ENCODE data around the gene MOCS1. TPM values are rescaled to one million over a fixed set of nuclear protein-coding genes. Genes with fewer than 3 reads are reported as not detected.

The MOCS1 gene
- total and polyA plus RNA-seq, 3 donors from 2014 or later: 11.8 to 17.9 (median 16.8) TPM

DNA sequence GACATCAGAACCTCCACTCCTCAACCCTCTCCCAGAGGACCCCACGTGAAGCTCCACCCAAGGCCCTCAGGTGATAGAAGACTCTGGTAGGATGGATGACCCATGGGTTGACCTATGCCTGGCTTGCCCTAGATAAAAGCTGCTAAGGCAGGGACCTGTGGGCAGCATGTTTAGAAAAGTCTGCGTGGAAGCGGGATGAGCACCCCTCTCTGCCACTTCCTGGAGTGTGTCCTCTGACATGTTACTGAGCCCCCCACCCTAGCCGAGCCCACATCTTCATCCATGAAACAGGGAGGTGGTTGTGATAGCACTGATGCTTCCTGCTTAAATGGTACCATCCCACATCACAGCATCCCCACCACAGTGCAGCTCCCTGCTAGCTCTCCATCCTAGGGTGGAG, 21.8 kb downstream of the MOCS1 start:
- intact Hi-C loops (cut with DNase I; ENCODE audit: low total_unique reads): no loop called here
- H3K27me3 ChIP-seq: no peaks in the 10 kb centered on the region
- no peaks in the 10 kb centered on the region for H3K9me3 ChIP-seq
- no peaks in the 10 kb centered on the region for H3K4me1 ChIP-seq
- H3K36me3 ChIP-seq (ENCODE audit: low read depth, missing control alignments): no peaks in the 10 kb centered on the region
- TF ChIP-seq, protein P1, sequence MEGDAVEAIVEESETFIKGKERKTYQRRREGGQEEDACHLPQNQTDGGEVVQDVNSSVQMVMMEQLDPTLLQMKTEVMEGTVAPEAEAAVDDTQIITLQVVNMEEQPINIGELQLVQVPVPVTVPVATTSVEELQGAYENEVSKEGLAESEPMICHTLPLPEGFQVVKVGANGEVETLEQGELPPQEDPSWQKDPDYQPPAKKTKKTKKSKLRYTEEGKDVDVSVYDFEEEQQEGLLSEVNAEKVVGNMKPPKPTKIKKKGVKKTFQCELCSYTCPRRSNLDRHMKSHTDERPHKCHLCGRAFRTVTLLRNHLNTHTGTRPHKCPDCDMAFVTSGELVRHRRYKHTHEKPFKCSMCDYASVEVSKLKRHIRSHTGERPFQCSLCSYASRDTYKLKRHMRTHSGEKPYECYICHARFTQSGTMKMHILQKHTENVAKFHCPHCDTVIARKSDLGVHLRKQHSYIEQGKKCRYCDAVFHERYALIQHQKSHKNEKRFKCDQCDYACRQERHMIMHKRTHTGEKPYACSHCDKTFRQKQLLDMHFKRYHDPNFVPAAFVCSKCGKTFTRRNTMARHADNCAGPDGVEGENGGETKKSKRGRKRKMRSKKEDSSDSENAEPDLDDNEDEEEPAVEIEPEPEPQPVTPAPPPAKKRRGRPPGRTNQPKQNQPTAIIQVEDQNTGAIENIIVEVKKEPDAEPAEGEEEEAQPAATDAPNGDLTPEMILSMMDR (IDR thresholded peaks at IDR 0.05): no peak
- TF ChIP-seq POLR2A (IDR thresholded peaks at IDR 0.05): no peak
- WGBS, 2 donors: 95 to 100% methylated on average over 4 of the region's 4 CpGs
- no peak overlapping the region for H3K4me3 ChIP-seq
- H3K27ac ChIP-seq: no peak overlapping the region
- DNase-seq: no peak

DNA sequence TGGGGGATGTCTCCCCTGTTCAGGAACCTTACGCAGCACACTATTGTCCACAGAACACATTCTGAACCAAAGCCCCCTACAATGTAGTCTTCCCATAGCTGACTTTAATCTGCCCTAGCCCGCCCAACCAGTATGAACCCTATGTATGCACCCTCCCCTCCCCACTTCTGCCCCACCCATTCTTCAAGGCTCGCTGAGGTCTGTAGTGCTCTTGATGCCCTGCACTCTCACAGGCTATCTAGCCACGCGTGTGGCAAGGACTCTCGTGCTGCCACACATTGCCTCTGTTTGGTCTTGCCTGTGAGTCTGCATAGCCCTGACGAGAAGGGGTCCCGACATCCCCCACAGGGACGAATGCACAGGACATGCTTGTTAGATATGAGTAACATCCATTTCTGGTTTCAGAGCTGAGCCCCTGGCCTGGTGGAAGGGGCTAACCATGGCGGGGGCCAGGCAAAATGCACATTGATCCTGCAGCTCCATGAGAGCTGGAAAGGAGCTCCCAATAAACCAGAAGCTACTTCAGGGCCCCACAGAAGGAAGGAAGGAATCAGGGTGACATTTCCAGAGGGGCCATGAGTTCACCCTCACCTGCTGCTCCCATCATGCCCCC, 22.6 kb downstream of the MOCS1 start:
- H3K4me3 ChIP-seq: no peak overlapping the region
- H3K27me3 ChIP-seq: no peaks in the 10 kb centered on the region
- no peak for DNase-seq
- TF ChIP-seq POLR2A (IDR thresholded peaks at IDR 0.05): no peak
- TF ChIP-seq, protein P1 (IDR thresholded peaks at IDR 0.05): no peak
- no peaks in the 10 kb centered on the region for H3K9me3 ChIP-seq
- intact Hi-C loops (cut with DNase I; ENCODE audit: low total_unique reads): no loop called here
- H3K4me1 ChIP-seq: no peaks in the 10 kb centered on the region
- H3K36me3 ChIP-seq (ENCODE audit: low read depth, missing control alignments): no peaks in the 10 kb centered on the region
- WGBS, 2 donors: 98% methylated on average over 8 to 10 of the region's 10 CpGs
- no peak overlapping the region for H3K27ac ChIP-seq

DNA sequence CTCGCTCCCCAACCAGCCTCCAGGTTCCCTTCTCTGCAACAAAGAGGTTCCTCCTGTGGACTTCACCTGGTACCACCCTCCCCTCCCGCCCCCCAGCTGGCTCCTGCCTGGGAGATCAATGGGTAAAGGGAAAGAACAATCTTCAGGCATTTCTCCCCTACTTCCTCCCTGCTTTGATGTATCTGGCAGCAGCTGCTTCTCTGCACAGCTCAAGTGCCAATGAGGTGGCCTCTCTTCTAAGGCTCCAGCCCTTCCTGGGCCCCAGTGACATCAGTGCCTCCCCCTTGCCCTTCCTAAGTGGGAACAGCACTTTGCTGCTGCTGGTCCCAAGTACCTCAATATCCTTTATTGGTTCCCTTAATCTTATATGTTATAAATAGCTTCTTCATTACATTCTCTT, 23.5 kb downstream of the MOCS1 start:
- TF ChIP-seq, protein P1 (IDR thresholded peaks at IDR 0.05): no peak
- Histone ChIP-seq H3K4me1 (no peaks in the 10 kb centered on the region), H3K9me3 (no peaks in the 10 kb centered on the region), H3K4me3 (no peak overlapping the region), H3K27me3 (no peaks in the 10 kb centered on the region), H3K27ac (no peak overlapping the region), H3K36me3 (ENCODE audit: low read depth, missing control alignments) (no peaks in the 10 kb centered on the region)
- intact Hi-C loops (cut with DNase I; ENCODE audit: low total_unique reads): no loop called here
- no peak for DNase-seq
- 93 to 100% methylated on average over 2 of the region's 2 CpGs for WGBS, 2 donors

DNA sequence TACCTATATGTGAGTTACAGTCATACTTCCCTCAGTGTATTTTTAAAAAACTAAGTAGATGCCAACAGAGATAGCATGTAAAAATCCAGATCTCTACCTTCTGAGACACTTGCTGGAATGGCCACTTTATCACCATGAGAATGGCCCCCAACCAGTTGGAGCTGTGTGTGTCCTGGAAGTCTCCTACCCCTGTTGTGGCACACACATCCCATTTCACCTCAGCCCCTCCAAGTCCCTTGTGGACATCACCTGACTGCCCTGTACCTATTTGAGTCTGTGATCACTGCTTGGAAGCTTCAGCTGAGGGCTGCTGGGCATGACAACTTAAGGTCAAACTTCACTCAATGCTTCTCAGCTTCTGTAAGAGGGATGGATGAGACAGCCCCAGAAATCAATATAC, 24.1 kb downstream of the MOCS1 start:
- no peaks in the 10 kb centered on the region for H3K4me1 ChIP-seq
- H3K36me3 ChIP-seq (ENCODE audit: low read depth, missing control alignments): no peaks in the 10 kb centered on the region
- no peak for TF ChIP-seq POLR2A (IDR thresholded peaks at IDR 0.05)
- TF ChIP-seq, protein P1 (IDR thresholded peaks at IDR 0.05): no peak
- DNase-seq: no peak
- H3K4me3 ChIP-seq: no peak overlapping the region
- no peak overlapping the region for H3K27ac ChIP-seq
- H3K9me3 ChIP-seq: no peaks in the 10 kb centered on the region
- intact Hi-C loops (cut with DNase I; ENCODE audit: low total_unique reads): no loop called here
- H3K27me3 ChIP-seq: no peaks in the 10 kb centered on the region

DNA sequence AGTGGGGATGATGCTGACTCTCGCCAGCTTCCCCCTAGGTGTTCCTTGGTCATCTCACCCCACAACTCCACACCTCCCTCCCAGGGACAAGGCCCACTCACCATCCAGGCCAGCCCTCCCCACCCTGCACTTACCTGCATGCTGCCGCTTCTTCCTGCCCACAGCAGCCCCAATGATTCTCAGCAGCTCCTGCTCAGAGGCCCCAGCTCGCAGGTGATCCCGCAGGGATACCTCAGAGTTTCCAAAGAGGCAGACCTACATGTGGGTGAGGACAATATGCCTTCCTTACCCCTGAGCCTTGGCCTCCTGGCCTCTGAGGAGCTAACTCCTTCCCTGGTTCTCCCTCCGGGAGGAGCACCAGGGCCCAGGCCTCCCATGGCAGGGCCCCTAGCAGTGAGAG, 24.6 kb downstream of the MOCS1 start:
- H3K27ac ChIP-seq: no peak overlapping the region
- H3K4me1 ChIP-seq: no peaks in the 10 kb centered on the region
- 86 to 93% methylated on average over 5 of the region's 5 CpGs for WGBS, 2 donors
- H3K36me3 ChIP-seq (ENCODE audit: low read depth, missing control alignments): no peaks in the 10 kb centered on the region
- no peak for TF ChIP-seq POLR2A (IDR thresholded peaks at IDR 0.05)
- TF ChIP-seq, protein P1 (IDR thresholded peaks at IDR 0.05): no peak
- no peaks in the 10 kb centered on the region for H3K27me3 ChIP-seq
- H3K9me3 ChIP-seq: no peaks in the 10 kb centered on the region
- DNase-seq: no peak
- intact Hi-C loops (cut with DNase I; ENCODE audit: low total_unique reads): no loop called here
- H3K4me3 ChIP-seq: no peak overlapping the region
